Effector memory CD8-positive, alpha-beta T cell (primary cell): ENCODE measurements around the gene DNAJC17.

Experiments
- ATAC-seq: fragments of 150-1000 bp; cut with Tn5 transposase; replicated peaks from 2 replicates; pipeline ENCODE4 v1.10.0; 2021; ENCODE audit warnings: mild to moderate bottlenecking, moderate library complexity
- DNase-seq, 3 experiments: peaks; one replicate each; pipeline ENCODE4 v3.0.0; 2021
- H3K27ac Mint-ChIP-seq, 2 donors: one replicate each; pipeline ENCODE4 v1.8.0; 2022; ENCODE audit warnings: mild to moderate bottlenecking in 2 of 2, mixed read lengths in 2 of 2, moderate library complexity in 2 of 2
- H3K27me3 Mint-ChIP-seq, 2 donors: one replicate each; pipeline ENCODE4 v1.8.0; 2022; ENCODE audit warnings: mixed read lengths in 2 of 2
- H3K36me3 Mint-ChIP-seq: one replicate; pipeline ENCODE4 v1.8.0; 2022; ENCODE audit warnings: mild to moderate bottlenecking, moderate library complexity, mixed read lengths; ENCODE audit not compliant: insufficient read depth
- H3K4me1 Mint-ChIP-seq, 2 donors: one replicate each; pipeline ENCODE4 v1.8.0; 2022; ENCODE audit warnings: low read depth in 2 of 2, mixed read lengths in 2 of 2
- H3K4me3 Mint-ChIP-seq, 2 donors: one replicate each; pipeline ENCODE4 v1.8.0; 2022; ENCODE audit warnings: mild to moderate bottlenecking in 2 of 2, mixed read lengths in 2 of 2, moderate library complexity in 2 of 2
- H3K9me3 Mint-ChIP-seq, 2 donors: one replicate each; pipeline ENCODE4 v1.8.0; 2022; ENCODE audit warnings: mixed read lengths in 2 of 2

Gene DNAJC17

DNA sequence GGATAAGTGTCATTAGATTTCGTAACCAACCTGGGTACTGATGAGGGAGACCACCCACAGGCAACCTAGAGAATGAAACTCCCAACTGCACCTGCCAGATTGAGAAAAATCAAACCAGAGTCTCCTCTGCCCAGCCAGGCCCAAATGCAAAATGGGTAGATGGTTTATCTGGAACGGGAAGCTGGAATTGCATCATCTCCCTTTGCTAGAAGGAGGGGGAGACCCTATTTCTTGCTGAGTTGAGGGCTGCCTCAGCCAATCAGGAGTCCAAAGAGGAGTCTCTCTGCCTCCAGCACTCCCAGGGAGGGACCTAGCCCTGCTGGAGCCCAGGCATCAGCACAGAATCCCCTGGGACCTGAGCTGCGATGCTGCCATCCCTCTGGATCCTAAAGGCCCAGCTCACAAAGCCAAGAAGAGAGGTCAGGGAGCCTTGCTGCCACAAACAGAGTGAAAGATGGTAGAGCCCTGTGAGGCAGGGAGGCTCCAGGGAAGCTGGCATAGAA lies 60.3 kb downstream of the DNAJC17 start:
- H3K27me3 Mint-ChIP-seq: no peaks in the 10 kb centered on the region
- DNase-seq (no peak), ATAC-seq (no peak)
- H3K4me3 Mint-ChIP-seq: no peak overlapping the region
- H3K36me3 Mint-ChIP-seq: peaks cover 34% of the 10 kb centered on the region
- no peaks in the 10 kb centered on the region for H3K9me3 Mint-ChIP-seq
- peaks cover 24 to 32% of the 10 kb centered on the region in 2 donors for H3K4me1 Mint-ChIP-seq
- peak overlapping the region in 1 of 2 donors; percentile 98 for H3K27ac Mint-ChIP-seq

DNA sequence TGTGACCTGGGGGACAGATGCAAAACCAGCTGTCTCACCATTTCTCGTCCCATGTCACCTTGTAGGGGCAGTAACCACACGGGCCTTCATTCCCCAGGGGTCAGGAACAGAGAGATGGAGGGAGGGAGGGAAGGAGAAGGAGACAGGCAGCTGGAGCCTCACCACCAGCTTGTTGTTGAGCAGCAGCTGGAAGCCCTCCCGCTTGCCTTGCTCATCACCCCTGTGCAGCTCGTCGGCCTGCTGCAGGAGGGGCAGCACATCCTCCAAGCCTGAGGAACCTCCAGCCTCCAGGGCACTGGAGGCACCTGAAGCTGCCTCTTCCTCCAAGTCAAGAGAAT lies 62.5 kb downstream of the DNAJC17 start:
- H3K36me3 Mint-ChIP-seq: peaks cover 19% of the 10 kb centered on the region
- no peak overlapping the region for H3K4me3 Mint-ChIP-seq
- DNase-seq (no peak), ATAC-seq (no peak)
- H3K9me3 Mint-ChIP-seq: no peaks in the 10 kb centered on the region
- no peaks in the 10 kb centered on the region for H3K27me3 Mint-ChIP-seq
- peaks cover 24 to 29% of the 10 kb centered on the region in 2 donors for H3K4me1 Mint-ChIP-seq
- peak overlapping the region; percentile 97 to 98 for H3K27ac Mint-ChIP-seq

DNA sequence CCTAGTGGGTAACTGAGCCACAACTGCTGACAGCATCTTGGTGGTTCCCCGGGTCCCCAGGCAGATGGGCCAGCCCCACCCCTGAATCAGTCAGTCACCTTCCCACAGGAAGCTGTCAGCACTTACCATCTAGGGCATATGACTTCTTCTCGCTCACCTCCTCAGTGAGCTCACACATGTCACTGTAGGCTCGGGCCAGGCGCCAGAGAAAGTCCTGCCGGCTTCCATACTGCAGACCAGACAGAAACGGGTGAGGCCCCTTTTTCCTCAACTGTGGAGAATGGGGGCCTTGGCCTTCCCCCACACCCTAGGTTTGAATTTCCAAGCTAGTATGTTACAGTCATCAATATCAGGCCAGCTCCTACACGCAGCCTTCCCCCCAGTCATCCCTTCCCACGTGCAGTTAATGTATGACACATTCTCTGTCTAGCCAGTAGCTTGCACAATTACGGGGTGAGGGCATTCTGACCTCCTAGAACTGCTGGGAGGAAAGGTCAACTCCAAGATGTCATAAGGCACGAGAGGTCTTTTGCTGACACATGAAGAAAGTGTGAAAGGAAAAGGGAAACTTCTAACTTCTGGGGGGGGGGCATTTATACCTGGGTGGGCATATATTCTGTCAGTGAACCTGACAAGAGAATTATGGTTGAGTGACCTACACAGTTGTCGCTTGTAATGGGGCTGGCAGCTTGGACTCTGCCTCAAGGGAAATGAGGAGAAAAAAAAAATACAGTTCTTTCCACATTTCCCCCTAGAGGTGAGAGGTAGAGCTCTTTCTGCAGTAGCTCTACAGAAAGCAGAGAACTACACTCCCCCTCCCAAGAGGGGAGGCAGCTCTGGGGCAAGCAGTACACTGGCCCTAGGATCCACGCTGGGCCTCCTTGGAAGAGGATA lies 63.1 kb downstream of the DNAJC17 start:
- no peaks in the 10 kb centered on the region for H3K27me3 Mint-ChIP-seq
- peak overlapping the region; percentile 97 to 98 for H3K27ac Mint-ChIP-seq
- peaks cover 24 to 25% of the 10 kb centered on the region in 2 donors for H3K4me1 Mint-ChIP-seq
- H3K4me3 Mint-ChIP-seq: peak overlapping the region; percentile 66 to 74
- H3K36me3 Mint-ChIP-seq: peaks cover 14% of the 10 kb centered on the region
- ATAC-seq: peak; percentile 97
- DNase-seq: peak; percentile 69 to 73 (median 71)
- H3K9me3 Mint-ChIP-seq: no peaks in the 10 kb centered on the region

DNA sequence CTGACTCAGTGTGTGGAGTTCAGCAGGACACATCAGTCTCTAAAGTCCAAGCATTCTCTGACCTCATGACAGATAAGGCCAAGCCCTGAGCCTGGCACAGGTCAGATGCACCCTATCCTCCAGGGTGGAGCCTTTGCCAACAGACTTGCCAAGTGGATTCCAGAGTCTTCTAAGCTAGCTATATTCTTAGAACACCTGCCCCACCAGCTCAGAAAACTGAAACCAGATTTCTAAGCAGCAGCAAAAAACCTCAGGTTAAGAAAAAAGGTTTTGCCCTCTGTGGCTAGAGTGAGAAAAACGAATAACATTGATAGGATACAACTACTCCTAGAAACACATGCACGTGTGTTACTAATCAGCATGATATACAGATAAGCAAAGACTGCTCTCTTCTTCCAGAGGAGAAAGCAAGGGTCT lies 63.8 kb downstream of the DNAJC17 start:
- peak in 1 of 3 experiments; percentile 21 for DNase-seq
- peak; percentile 53 for ATAC-seq
- H3K27me3 Mint-ChIP-seq: no peaks in the 10 kb centered on the region
- H3K4me3 Mint-ChIP-seq: peak overlapping the region; percentile 66 to 74
- H3K27ac Mint-ChIP-seq: peak overlapping the region; percentile 97 to 98
- peaks cover 19% of the 10 kb centered on the region for H3K36me3 Mint-ChIP-seq
- H3K4me1 Mint-ChIP-seq: peaks cover 24 to 25% of the 10 kb centered on the region in 2 donors
- H3K9me3 Mint-ChIP-seq: no peaks in the 10 kb centered on the region

DNA sequence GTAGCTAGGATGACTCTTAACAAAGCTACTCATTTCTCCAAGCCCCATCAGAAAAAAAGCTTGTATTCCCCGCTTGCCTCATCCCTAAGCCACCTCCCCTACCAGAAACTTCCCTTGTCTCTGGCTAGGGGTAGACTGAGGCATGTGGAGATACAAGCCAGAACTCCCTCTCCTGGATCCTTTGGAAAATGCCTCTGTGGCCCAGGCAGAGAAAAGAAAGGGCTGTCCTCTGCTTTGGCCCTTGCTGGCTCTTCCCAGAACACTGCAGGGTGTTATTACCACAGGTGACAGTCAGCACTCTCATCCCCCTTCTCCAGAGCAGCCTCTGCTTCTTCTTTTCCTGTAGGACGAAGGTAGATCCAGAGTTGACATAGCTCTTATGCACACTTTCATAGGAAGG lies 67.4 kb downstream of the DNAJC17 start:
- H3K27me3 Mint-ChIP-seq: no peaks in the 10 kb centered on the region
- H3K4me1 Mint-ChIP-seq: peaks cover 17% of the 10 kb centered on the region in 2 donors
- H3K4me3 Mint-ChIP-seq: no peak overlapping the region
- peaks cover 43% of the 10 kb centered on the region for H3K36me3 Mint-ChIP-seq
- DNase-seq (no peak), ATAC-seq (no peak)
- peak overlapping the region in 1 of 2 donors; percentile 57 for H3K27ac Mint-ChIP-seq
- H3K9me3 Mint-ChIP-seq: no peaks in the 10 kb centered on the region

DNA sequence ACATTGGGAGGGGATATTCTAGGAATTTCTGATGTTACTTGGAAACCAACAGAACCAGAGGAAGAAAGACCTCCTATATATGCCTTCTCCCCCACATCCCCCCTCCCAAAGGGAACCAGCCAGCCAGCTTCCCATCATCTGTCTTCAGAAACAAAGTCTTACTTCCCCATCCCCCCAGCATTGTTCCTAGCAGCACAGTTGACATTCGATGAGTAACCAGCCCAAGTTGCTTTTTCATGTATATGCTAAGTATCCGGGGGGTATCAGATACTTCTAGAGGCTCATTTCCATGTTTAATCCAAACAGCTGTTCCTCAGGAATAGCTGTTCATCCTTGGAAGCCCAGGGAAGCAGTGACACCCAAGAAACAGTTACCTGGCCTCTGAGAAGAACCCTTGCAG lies 68.2 kb downstream of the DNAJC17 start:
- no peak for ATAC-seq
- Mint-ChIP-seq H3K27ac (peak overlapping the region in 1 of 2 donors; percentile 57), H3K4me3 (no peak overlapping the region), H3K27me3 (no peaks in the 10 kb centered on the region), H3K9me3 (no peaks in the 10 kb centered on the region), H3K36me3 (peaks cover 46% of the 10 kb centered on the region), H3K4me1 (peaks cover 13% of the 10 kb centered on the region in 2 donors)
- DNase-seq: no peak

DNA sequence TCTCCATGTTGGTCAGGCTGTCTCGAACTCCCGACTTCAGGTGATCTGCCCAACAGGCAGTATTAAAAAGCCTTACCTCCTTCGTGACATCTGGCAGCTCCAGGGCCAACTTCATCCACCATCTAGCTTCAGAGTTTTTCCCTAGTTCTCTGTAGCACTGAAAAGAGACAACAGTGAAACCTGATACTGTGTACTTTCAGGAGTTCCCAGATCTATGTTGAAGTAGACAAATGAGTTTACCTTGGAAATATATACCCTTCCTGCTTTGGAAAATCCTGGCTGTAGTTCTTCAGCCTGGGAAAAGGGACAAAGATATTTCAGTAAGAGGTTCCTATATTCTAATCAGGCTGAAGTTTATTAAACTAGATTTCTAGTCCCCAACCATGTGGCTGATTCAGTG lies 70.2 kb downstream of the DNAJC17 start:
- Mint-ChIP-seq H3K4me1 (no peaks in the 10 kb centered on the region), H3K27ac (peak overlapping the region in 1 of 2 donors; percentile 26), H3K9me3 (no peaks in the 10 kb centered on the region), H3K27me3 (no peaks in the 10 kb centered on the region), H3K36me3 (peaks cover 38% of the 10 kb centered on the region), H3K4me3 (no peak overlapping the region)
- ATAC-seq (no peak), DNase-seq (no peak)

DNA sequence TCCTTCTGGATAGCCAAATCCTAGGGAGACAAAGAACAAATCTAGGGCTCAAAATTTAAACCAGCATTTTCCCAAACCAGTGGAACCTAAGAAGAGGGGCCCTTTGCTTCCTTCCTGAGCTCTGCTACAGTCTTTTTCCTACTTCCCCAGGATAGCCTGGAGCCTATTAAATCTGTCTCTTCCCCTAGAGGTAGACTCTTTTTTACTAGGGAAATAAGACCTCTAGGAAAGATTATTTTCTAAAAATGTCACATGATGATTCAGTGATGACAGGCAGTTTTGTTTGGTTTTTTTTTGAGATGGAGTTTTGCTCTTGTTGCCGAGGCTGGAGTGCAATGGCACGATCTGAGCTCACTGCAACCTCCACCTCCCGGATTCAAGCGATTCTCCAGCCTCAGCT lies 70.7 kb downstream of the DNAJC17 start:
- H3K27me3 Mint-ChIP-seq: no peaks in the 10 kb centered on the region
- H3K27ac Mint-ChIP-seq: no peak overlapping the region
- DNase-seq (no peak), ATAC-seq (no peak)
- H3K36me3 Mint-ChIP-seq: peaks cover 38% of the 10 kb centered on the region
- H3K4me3 Mint-ChIP-seq: no peak overlapping the region
- no peaks in the 10 kb centered on the region for H3K9me3 Mint-ChIP-seq
- no peaks in the 10 kb centered on the region for H3K4me1 Mint-ChIP-seq

DNA sequence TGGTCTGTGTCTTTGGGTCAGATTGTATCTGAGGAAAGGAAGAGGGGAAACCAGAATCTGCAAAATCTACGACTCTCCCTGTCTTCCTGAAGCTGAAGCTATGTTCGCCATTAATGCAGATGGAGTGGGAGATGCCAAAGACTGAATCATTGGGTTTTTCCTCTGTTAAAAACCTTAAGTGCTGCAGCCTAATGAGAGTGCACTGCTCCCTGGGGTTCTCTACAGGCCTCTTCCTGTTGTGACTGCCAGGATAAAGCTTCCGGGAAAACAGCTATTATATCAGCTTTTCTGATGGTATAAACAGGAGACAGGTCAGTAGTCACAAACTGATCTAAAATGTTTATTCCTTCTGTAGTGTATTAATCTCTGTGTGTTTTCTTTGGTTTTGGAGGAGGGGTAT lies 76.2 kb downstream of the DNAJC17 start:
- Mint-ChIP-seq H3K4me3 (no peak overlapping the region), H3K27ac (no peak overlapping the region)

DNA sequence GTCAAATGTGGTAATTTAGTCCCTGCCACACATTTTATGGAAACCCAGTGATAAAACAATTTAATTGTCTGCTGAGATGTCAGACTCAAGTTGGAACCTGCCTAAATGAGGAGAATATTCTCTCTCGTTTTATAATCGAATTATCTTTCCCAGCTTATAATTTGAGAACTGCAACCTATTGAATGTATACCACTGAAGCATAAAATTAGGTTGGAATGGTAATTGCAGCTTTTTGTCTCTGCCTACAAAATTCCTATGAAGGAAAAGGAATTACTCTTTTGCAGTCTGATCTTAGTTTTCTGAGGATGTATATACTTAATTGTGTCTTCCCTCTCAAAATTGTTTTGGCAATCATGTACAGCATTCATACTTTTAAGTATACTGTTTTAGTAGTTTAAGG lies 83.4 kb downstream of the DNAJC17 start:
- Mint-ChIP-seq H3K4me3 (no peak overlapping the region), H3K27me3 (no peaks in the 10 kb centered on the region), H3K27ac (no peak overlapping the region), H3K4me1 (peaks cover 0 to 4% of the 10 kb centered on the region in 2 donors), H3K9me3 (no peaks in the 10 kb centered on the region), H3K36me3 (no peaks in the 10 kb centered on the region)
- DNase-seq (no peak), ATAC-seq (no peak)

More for the DNA sequence above, 76.2 kb downstream of the DNAJC17 start:
- H3K36me3 Mint-ChIP-seq: peaks cover 21% of the 10 kb centered on the region
- no peaks in the 10 kb centered on the region for H3K4me1 Mint-ChIP-seq
- DNase-seq: no peak
- no peak for ATAC-seq
- H3K9me3 Mint-ChIP-seq: no peaks in the 10 kb centered on the region
- no peaks in the 10 kb centered on the region for H3K27me3 Mint-ChIP-seq

DNA sequence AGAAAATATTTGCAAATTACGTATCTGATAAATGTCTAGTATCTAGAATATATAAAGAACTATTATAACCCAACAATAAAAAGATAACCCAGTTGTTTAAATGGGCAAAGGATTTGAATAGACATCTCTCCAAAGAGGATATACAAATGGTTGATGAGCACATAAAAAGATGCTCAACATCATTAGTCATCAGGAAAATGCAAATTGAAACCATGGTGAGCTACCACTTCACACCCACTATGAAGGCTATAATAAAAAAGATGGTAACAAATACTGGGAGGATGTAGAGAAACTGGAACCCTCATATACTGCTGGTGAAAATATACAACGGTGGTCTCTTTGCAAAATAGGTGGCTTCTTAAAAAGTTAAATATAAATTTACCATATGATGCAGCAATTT lies 84.3 kb downstream of the DNAJC17 start:
- DNase-seq (no peak), ATAC-seq (no peak)
- no peaks in the 10 kb centered on the region for H3K9me3 Mint-ChIP-seq
- H3K27ac Mint-ChIP-seq: peak overlapping the region in 1 of 2 donors; percentile 8
- H3K4me3 Mint-ChIP-seq: no peak overlapping the region
- no peaks in the 10 kb centered on the region for H3K27me3 Mint-ChIP-seq
- H3K36me3 Mint-ChIP-seq: no peaks in the 10 kb centered on the region
- H3K4me1 Mint-ChIP-seq: peaks cover 0 to 4% of the 10 kb centered on the region in 2 donors

DNA sequence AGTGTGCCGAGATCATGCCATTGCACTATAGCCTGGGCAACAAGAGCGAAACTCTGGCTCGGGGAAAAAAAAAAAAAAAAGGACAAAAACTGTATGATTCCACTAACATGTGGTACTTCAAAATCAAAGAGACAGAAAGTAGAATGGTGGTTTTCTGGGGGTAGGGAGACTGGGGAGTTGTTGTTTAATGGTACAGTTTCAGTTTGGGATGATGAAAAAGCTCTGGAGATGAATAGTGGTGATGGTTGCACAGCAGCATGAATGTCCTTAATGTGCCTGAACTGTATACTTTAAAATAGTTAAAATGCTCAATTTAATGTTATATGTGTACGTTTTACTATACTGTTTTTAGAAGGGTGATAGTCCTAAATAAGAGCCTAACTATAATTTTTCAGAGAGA lies 84.9 kb downstream of the DNAJC17 start:
- H3K36me3 Mint-ChIP-seq: no peaks in the 10 kb centered on the region

DNA sequence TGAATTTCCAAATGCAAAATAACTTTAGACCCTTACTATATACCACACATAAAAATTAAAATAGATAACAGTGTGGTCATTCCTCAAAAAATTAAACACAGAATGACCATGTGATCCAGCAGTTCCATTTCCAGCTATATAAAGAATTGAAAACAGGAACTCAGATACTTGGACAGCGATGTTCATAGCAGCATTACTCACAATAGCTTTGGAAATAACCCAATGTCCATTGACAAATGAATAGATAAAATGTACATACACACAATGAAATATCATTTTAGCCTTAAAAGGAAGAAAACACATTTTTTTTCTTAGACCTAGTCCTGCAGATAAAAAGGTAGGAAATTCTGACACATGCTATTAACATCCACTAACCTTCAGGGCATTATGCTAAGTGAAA lies 85.6 kb downstream of the DNAJC17 start:
- no peaks in the 10 kb centered on the region for H3K36me3 Mint-ChIP-seq
- H3K27me3 Mint-ChIP-seq: no peaks in the 10 kb centered on the region
- no peak overlapping the region for H3K4me3 Mint-ChIP-seq
- DNase-seq (no peak), ATAC-seq (no peak)
- H3K9me3 Mint-ChIP-seq: no peaks in the 10 kb centered on the region
- H3K27ac Mint-ChIP-seq: no peak overlapping the region
- peaks cover 0 to 4% of the 10 kb centered on the region in 2 donors for H3K4me1 Mint-ChIP-seq

More for the DNA sequence above, 84.9 kb downstream of the DNAJC17 start:
- no peak overlapping the region for H3K4me3 Mint-ChIP-seq
- H3K27me3 Mint-ChIP-seq: no peaks in the 10 kb centered on the region
- ATAC-seq: no peak
- no peaks in the 10 kb centered on the region for H3K9me3 Mint-ChIP-seq
- no peak for DNase-seq
- no peak overlapping the region for H3K27ac Mint-ChIP-seq
- peaks cover 0 to 4% of the 10 kb centered on the region in 2 donors for H3K4me1 Mint-ChIP-seq

DNA sequence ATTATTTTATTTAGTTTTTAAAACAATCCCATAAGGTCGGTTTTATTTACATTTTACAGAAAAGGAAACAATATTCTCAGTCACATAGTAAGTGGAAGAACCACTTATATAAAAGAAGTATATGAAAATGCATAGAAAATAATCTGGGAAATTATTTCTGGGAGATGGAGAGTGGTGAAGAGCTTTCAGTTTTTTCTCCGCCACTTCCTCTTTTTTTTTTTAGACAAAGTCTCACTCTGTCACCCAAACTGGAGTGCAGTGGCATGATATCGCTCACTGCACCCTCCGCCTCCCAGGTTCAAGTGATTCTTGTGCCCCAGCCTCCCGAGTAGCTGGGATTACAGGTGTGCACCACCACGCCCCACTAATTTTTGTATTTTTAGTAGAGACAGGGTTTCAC lies 91.1 kb downstream of the DNAJC17 start:
- no peaks in the 10 kb centered on the region for H3K27me3 Mint-ChIP-seq
- ATAC-seq (no peak), DNase-seq (no peak)
- H3K9me3 Mint-ChIP-seq: no peaks in the 10 kb centered on the region
- no peaks in the 10 kb centered on the region for H3K36me3 Mint-ChIP-seq
- H3K27ac Mint-ChIP-seq: no peak overlapping the region
- no peak overlapping the region for H3K4me3 Mint-ChIP-seq
- H3K4me1 Mint-ChIP-seq: no peaks in the 10 kb centered on the region
